B cell (primary cell): ENCODE measurements around the gene HS1BP3. TPM values are rescaled to one million over a fixed set of nuclear protein-coding genes. Genes with fewer than 3 reads are reported as not detected.

Experiments
- ATAC-seq: fragments of 200-7000 bp; cut with Tn5 transposase; one replicate; pipeline ENCODE4 v1.10.0; 2021; ENCODE audit warnings: low read depth, mild to moderate bottlenecking, moderate number of reproducible peaks, moderate library complexity
- CTCF ChIA-PET: fragments of 350-600 bp; sonication (Branson Sonifier 250); formaldehyde crosslinking; loops from one replicate; lab custom pipeline; 2021; ENCODE audit warnings: antibody characterized with exemption, inconsistent platforms; lab: Charles Lee
- POLR2A ChIA-PET: fragments of 350-600 bp; sonication (Branson Sonifier 250); formaldehyde crosslinking; loops from one replicate; lab custom pipeline; 2021; ENCODE audit warnings: antibody characterized with exemption; lab: Charles Lee
- DNase-seq: peaks from one replicate; pipeline ENCODE4 v3.0.0; 2013
- H2AFZ ChIP-seq: 2 replicates; pipeline ENCODE4 v1.6.1; 2012; ENCODE audit warnings: mild to moderate bottlenecking, low read depth, low read length; ENCODE audit not compliant: insufficient read depth, poor library complexity, severe bottlenecking
- H3K27ac ChIP-seq, 2 donors: 1 replicate in 1 of 2; 2 replicates in 1 of 2; pipeline ENCODE4 v1.5.1; 2012 to 2013; ENCODE audit warnings: low read length in 2 of 2, mild to moderate bottlenecking in 2 of 2, moderate library complexity in 1 of 2
- H3K27me3 ChIP-seq, 4 experiments: fragments of 200-600 bp in 1 of 4; sonication (generic) in 1 of 4; replicated peaks in 1 of 4; 1 replicate in 2 of 4; 2 replicates in 2 of 4; pipeline versions ENCODE4 v1.6.1 to v1.7.0; 2013 to 2016; ENCODE audit warnings: low read length in 3 of 4, mild to moderate bottlenecking in 2 of 4, mixed read lengths in 1 of 4, moderate library complexity in 1 of 4; ENCODE audit not compliant: insufficient read depth in 4 of 4, control insufficient read depth in 3 of 4; ENCODE audit errors: control extremely low read depth in 1 of 4
- H3K36me3 ChIP-seq, 2 experiments: replicated peaks in 1 of 2; 1 replicate in 1 of 2; 2 replicates in 1 of 2; pipeline versions ENCODE4 v1.6.1 to v1.7.1; 2013; ENCODE audit warnings: low read length in 1 of 2; ENCODE audit not compliant: insufficient read depth in 2 of 2, control insufficient read depth in 1 of 2; ENCODE audit errors: control extremely low read depth in 1 of 2, extremely low read depth in 1 of 2
- H3K4me1 ChIP-seq, 2 donors: fragments of 200-600 bp in 1 of 2; sonication (generic) in 1 of 2; 1 replicate in 1 of 2; 2 replicates in 1 of 2; pipeline versions ENCODE4 v1.5.1 to v1.6.1; 2013 to 2017; ENCODE audit warnings: low read length in 2 of 2; ENCODE audit not compliant: control insufficient read depth in 2 of 2, insufficient read depth in 2 of 2
- H3K4me2 ChIP-seq: replicated peaks from 2 replicates; pipeline ENCODE3; 2012; ENCODE audit warnings: mild to moderate bottlenecking, low read depth, low read length; ENCODE audit not compliant: poor library complexity, severe bottlenecking
- H3K4me3 ChIP-seq, 5 experiments: fragments of 200-600 bp in 1 of 5; sonication (generic) in 1 of 5; 1 replicate in 3 of 5; 2 replicates in 2 of 5; pipeline versions ENCODE4 v1.5.1 to v1.7.0; 2011 to 2016; ENCODE audit warnings: low read length in 4 of 5, mild to moderate bottlenecking in 4 of 5, low read depth in 2 of 5, control low read depth in 1 of 5, moderate library complexity in 1 of 5; ENCODE audit not compliant: insufficient read depth in 1 of 5; ENCODE audit errors: control extremely low read depth in 1 of 5, extremely low read depth in 1 of 5
- H3K79me2 ChIP-seq: fragments of 200-600 bp; sonication (generic); one replicate; pipeline ENCODE4 v1.6.0; 2016; ENCODE audit warnings: low read length; ENCODE audit not compliant: control insufficient read depth, insufficient read depth
- H3K9ac ChIP-seq: fragments of 200-600 bp; sonication (generic); 2 replicates; pipeline ENCODE4 v1.6.1; 2017; ENCODE audit warnings: mild to moderate bottlenecking, low read length, moderate library complexity
- H3K9me3 ChIP-seq, 3 donors: one replicate each; pipeline versions ENCODE4 v1.6.1 to v1.7.1; 2013; ENCODE audit warnings: low read length in 2 of 3; ENCODE audit not compliant: control insufficient read depth in 2 of 3, insufficient read depth in 1 of 3; ENCODE audit errors: control extremely low read depth in 1 of 3
- H4K20me1 ChIP-seq: 2 replicates; pipeline ENCODE4 v1.6.0; 2012; ENCODE audit warnings: mild to moderate bottlenecking, low read length; ENCODE audit not compliant: insufficient read depth, control insufficient read depth, poor library complexity, severe bottlenecking
- H3K27ac Mint-ChIP-seq: one replicate; pipeline ENCODE4 v1.8.0; 2021; ENCODE audit warnings: mixed read lengths
- H3K27me3 Mint-ChIP-seq: one replicate; pipeline ENCODE4 v1.8.0; 2021; ENCODE audit warnings: mixed read lengths
- H3K4me1 Mint-ChIP-seq: one replicate; pipeline ENCODE4 v1.8.0; 2021; ENCODE audit warnings: mixed read lengths
- H3K4me3 Mint-ChIP-seq: one replicate; pipeline ENCODE4 v1.8.0; 2021; ENCODE audit warnings: mixed read lengths
- H3K9me3 Mint-ChIP-seq: one replicate; pipeline ENCODE4 v1.8.0; 2022; ENCODE audit warnings: mixed read lengths; ENCODE audit not compliant: insufficient read depth
- EZH2 ChIP-seq: IDR thresholded peaks from 2 replicates; pipeline ENCODE4 v1.6.1; 2012; ENCODE audit warnings: borderline replicate concordance, low read depth, mild to moderate bottlenecking, moderate library complexity, low read length; ENCODE audit not compliant: insufficient read depth, poor library complexity, severe bottlenecking
- WGBS: methylation state at CpG from one replicate; pipeline ENCODE4 v1.1.5; 2013; ENCODE audit warnings: missing lambda C conversion rate; ENCODE audit not compliant: insufficient coverage; 5-methylcytosine and 5-hydroxymethylcytosine counted together
- intact Hi-C: fragments of 100-400 bp; cut with micrococcal nuclease; formaldehyde crosslinking; loops from one replicate; pipeline ENCODE4 v1.10.0; 2022
- polyA plus RNA-seq: library from polyadenylated mRNA; depleted of rRNA; stranded (reverse); fragments of >200 nt; gene quantifications from 2 replicates; pipeline ENCODE4 v1.2.3, GENCODE V29; 2012
- total RNA-seq, 2 donors: library from RNA; stranded (reverse); fragments of 120-200 nt in 1 of 2; gene quantifications; 1 replicate in 1 of 2; 2 replicates in 1 of 2; pipeline versions ENCODE4 v1.2.3 to v1.2.4, GENCODE V29; 2013 to 2022
- TF ChIP-seq, protein P1 (sequence below): fragments of 200-600 bp; IDR thresholded peaks from one replicate; pipeline ENCODE4 v1.8.0; 2022; ENCODE audit warnings: antibody characterized with exemption, mild to moderate bottlenecking

The HS1BP3 gene
- total and polyA plus RNA-seq, 2 donors (not counting 1 experiment from before 2014, with no cell fraction given) = 27.8 to 28.7 TPM

DNA sequence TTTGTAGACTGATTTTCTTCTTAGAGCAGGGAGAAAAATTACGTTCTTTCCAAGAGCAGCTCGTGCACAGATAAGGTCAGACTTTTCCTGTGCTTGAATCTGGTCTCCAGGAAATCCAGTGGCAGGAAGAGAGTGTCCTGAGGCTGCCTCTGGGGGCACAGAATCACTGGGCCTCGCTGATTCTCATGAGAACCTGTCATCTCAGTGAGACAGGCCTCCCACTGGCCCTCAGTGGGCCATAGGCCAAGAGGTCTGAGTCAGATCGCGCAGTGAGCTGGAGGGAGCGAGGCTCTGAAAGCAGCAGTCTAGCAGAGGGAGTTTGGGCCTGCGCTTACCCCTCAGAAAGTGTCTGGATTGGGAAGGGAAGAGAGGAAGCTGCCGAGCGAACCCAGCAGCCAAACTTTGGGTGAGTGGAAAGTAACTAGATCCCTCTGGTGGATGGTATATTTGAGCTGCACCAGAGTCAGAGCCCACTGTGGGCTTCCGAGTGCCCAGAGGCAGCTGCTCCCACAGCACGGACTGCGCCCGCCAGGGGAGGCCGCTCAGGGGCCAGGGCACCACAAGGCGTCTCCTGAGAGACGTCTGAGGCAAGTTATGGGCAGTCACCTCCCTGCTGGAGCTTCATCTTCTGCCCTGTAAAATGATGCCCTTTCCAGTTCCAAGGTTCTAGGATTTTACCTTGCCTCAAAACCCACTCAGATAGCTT lies 24.2 kb upstream of the HS1BP3 start:
- Histone ChIP-seq H3K4me3 (peak overlapping the region in 1 of 5 experiments; percentile 15), H3K9ac (no peak overlapping the region), H3K4me1 (peaks cover 35 to 88% of the 10 kb centered on the region in 2 donors), H2AFZ (no peak overlapping the region), H3K4me2 (peak overlapping the region; percentile 53), H3K27ac (peak overlapping the region; percentile 60 to 82), H3K27me3 (peaks cover 0 to 19% (median 6%) of the 10 kb centered on the region in 4 experiments), H4K20me1 (no peaks in the 10 kb centered on the region), H3K36me3 (peaks cover 0 to 17% of the 10 kb centered on the region in 2 experiments), H3K9me3 (peaks cover 0 to 11% (median 0%) of the 10 kb centered on the region in 3 donors), H3K79me2 (no peaks in the 10 kb centered on the region)
- TF ChIP-seq EZH2 = no peak
- TF ChIP-seq, protein P1, sequence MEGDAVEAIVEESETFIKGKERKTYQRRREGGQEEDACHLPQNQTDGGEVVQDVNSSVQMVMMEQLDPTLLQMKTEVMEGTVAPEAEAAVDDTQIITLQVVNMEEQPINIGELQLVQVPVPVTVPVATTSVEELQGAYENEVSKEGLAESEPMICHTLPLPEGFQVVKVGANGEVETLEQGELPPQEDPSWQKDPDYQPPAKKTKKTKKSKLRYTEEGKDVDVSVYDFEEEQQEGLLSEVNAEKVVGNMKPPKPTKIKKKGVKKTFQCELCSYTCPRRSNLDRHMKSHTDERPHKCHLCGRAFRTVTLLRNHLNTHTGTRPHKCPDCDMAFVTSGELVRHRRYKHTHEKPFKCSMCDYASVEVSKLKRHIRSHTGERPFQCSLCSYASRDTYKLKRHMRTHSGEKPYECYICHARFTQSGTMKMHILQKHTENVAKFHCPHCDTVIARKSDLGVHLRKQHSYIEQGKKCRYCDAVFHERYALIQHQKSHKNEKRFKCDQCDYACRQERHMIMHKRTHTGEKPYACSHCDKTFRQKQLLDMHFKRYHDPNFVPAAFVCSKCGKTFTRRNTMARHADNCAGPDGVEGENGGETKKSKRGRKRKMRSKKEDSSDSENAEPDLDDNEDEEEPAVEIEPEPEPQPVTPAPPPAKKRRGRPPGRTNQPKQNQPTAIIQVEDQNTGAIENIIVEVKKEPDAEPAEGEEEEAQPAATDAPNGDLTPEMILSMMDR = no peak
- peak; percentile 9 for DNase-seq
- ChIA-PET POLR2A (interaction anchor here (1.2 to 3.2 kb wide), 3 partner anchors 8 to 228 kb away, joined by 5 to 74 read pairs (median 19); partner anchors contain the start of genes GDF7 and RHOB), CTCF (interaction anchor here (0.9 to 8.8 kb wide), 14 partner anchors 9 to 322 kb away, joined by 3 to 160 read pairs (median 5); partner anchors contain the start of genes GDF7, HS1BP3, LDAH and RHOB)
- intact Hi-C loops = loop anchor here (5.0 kb wide), 1 partner anchor 147 kb away; the partner anchor contains the start of gene LDAH
- ATAC-seq = no peak
- Mint-ChIP-seq H3K27ac (peak overlapping the region; percentile 98), H3K4me3 (peak overlapping the region; percentile 80), H3K4me1 (peaks cover 59% of the 10 kb centered on the region), H3K9me3 (no peaks in the 10 kb centered on the region), H3K27me3 (no peaks in the 10 kb centered on the region)
- WGBS = 47% methylated on average over 16 of the region's 16 CpGs
